Duodenal mucosa (tissue), 2 donors: ENCODE results near the gene SLC31A1.

ENCODE experiments used
- H3K27ac ChIP-seq: one replicate; pipeline ENCODE4 v1.7.0; 2013; ENCODE audit warnings: low read depth, low read length
- H3K27me3 ChIP-seq, 2 donors: one replicate each; pipeline ENCODE4 v1.7.0; 2013; ENCODE audit warnings: low read length in 2 of 2, control low read depth in 1 of 2; ENCODE audit not compliant: insufficient read depth in 2 of 2, control insufficient read depth in 1 of 2
- H3K36me3 ChIP-seq, 2 donors: one replicate each; pipeline ENCODE4 v1.7.0; 2013; ENCODE audit warnings: low read length in 2 of 2, control low read depth in 1 of 2; ENCODE audit not compliant: insufficient read depth in 2 of 2, control insufficient read depth in 1 of 2
- H3K4me1 ChIP-seq, 2 donors: one replicate each; pipeline ENCODE4 v1.7.0; 2013; ENCODE audit warnings: low read length in 2 of 2, control low read depth in 1 of 2; ENCODE audit not compliant: insufficient read depth in 2 of 2, control insufficient read depth in 1 of 2
- H3K4me3 ChIP-seq, 2 donors: one replicate each; pipeline ENCODE4 v1.7.0; 2013; ENCODE audit warnings: low read length in 2 of 2, low read depth in 1 of 2
- H3K9ac ChIP-seq, 2 donors: one replicate each; pipeline ENCODE4 v1.7.0; 2013; ENCODE audit warnings: low read length in 2 of 2, low read depth in 1 of 2
- H3K9me3 ChIP-seq, 2 donors: one replicate each; pipeline ENCODE4 v1.7.0; 2013; ENCODE audit warnings: low read length in 2 of 2, control low read depth in 1 of 2; ENCODE audit not compliant: control insufficient read depth in 1 of 2

Gene SLC31A1

DNA sequence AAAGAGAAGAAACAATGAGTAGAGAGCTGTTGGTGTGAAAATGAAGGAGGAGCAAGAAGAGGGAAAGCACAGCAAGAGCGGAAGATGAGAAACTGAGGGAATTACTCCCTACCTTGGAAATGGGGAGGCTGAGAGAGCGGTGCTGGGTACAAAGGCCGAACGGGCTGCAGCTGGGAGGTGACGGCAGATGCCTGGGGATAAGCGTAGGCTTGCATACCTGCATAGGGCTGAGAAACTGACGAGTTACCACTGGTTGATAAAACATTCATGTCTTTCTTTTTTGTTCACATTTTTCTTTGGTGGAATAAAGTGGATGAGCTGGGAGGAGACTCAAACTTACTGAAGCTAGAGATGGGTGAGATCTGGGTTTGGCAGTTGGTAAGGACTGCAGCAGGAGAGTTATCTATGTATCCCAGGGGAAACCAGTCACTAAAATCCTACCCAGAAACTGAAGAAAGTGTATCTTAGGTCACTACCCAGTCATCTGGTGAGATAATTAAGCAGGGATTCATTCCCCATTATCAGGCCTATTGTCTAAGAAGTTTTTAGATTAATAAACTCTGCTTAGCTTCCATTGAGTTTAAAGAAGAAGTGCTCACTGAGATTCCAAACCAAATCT lies 35.1 kb upstream of the SLC31A1 start:
- Histone ChIP-seq H3K36me3 (peaks cover 61 to 86% of the 10 kb centered on the region in 2 donors), H3K27me3 (no peaks in the 10 kb centered on the region), H3K4me1 (no peaks in the 10 kb centered on the region), H3K9ac (no peak overlapping the region), H3K27ac (no peak overlapping the region), H3K9me3 (no peaks in the 10 kb centered on the region), H3K4me3 (no peak overlapping the region)

DNA sequence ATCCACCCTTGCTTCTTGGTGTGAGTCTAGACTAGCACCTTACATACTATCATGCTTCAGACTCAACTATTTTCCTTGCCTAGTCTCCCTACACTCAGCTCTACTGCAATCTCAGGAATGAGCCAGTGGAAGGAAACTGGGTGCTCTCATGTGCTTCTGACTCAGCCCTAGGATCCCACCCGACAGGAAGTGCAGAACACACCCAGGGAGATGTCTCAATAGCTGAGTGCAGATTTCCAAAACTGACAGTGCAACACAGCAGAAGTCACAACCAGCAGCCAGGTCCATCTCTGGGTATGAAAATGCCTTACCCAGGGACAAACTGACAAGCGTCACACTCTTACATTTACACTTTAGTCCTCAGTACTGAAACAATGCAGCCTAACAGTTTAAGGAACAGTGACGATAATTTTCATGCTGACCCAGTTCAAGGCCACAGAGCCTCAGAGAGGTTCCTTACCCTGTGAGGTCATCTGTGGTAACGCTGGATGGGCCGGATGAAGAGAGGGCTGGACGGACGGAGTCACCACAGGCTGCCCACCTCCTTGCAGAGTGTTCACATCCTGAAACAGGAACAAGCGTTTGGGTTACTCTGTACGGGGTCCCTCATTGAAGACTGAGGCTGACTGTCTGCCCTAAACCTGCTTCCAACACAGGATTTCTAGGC lies 33.3 kb upstream of the SLC31A1 start:
- Histone ChIP-seq H3K9ac (no peak overlapping the region), H3K27ac (no peak overlapping the region), H3K27me3 (no peaks in the 10 kb centered on the region), H3K9me3 (no peaks in the 10 kb centered on the region), H3K36me3 (peaks cover 44 to 73% of the 10 kb centered on the region in 2 donors), H3K4me3 (no peak overlapping the region), H3K4me1 (no peaks in the 10 kb centered on the region)

DNA sequence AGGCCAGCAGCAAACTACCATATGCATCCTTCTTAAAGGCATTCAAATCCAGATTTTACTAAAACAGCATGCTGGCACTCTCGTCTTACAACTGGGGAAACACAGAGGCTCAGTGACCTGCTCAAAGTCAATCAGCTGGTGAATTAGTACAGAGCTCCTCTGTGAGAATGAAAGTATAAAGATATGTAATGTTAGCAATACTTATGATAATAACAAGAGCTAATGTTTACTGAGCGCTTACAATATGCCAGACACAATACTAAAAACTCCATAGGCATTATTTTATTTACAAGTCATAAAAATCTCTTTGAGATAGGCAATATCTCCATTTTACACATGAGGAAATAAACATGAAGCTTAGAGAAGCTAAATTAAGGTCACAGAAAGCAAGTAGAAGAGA lies 28.9 kb upstream of the SLC31A1 start:
- Histone ChIP-seq H3K4me1 (no peaks in the 10 kb centered on the region), H3K27ac (no peak overlapping the region), H3K27me3 (no peaks in the 10 kb centered on the region), H3K36me3 (peaks cover 25 to 53% of the 10 kb centered on the region in 2 donors), H3K9ac (no peak overlapping the region), H3K4me3 (no peak overlapping the region), H3K9me3 (no peaks in the 10 kb centered on the region)

DNA sequence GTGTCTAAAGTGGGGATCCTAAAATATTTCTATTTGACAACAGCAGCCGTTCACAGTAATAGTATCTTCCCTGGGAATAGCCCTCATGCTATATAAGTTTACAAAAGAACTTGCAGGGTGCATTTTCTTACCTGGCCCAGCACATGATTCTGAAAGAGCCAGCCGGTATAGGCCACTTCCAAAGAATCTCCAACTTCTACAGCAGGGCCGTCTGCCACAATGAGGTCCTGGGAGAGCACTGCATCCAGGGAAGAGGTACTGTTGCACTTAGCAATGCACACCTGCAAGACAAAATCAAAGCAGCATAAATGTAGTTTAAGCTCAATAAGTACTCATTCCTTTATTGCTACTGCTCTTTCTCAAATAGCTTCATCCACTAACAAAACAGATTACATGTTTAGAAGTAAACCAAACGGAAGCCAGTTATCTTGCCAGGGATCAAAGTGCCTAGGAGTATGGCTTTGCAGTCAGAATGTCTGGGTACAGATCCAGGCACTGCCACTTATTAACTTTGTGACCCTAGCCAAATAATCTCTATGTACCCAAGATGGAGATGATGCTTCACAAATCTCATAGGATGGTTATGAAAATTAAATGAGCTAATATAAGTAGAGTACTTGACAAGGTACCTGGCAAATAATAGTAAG lies 21.5 kb upstream of the SLC31A1 start:
- no peaks in the 10 kb centered on the region for H3K9me3 ChIP-seq
- no peak overlapping the region for H3K9ac ChIP-seq
- peaks cover 33 to 64% of the 10 kb centered on the region in 2 donors for H3K36me3 ChIP-seq
- H3K4me3 ChIP-seq: no peak overlapping the region
- no peaks in the 10 kb centered on the region for H3K4me1 ChIP-seq
- H3K27ac ChIP-seq: no peak overlapping the region
- no peaks in the 10 kb centered on the region for H3K27me3 ChIP-seq

DNA sequence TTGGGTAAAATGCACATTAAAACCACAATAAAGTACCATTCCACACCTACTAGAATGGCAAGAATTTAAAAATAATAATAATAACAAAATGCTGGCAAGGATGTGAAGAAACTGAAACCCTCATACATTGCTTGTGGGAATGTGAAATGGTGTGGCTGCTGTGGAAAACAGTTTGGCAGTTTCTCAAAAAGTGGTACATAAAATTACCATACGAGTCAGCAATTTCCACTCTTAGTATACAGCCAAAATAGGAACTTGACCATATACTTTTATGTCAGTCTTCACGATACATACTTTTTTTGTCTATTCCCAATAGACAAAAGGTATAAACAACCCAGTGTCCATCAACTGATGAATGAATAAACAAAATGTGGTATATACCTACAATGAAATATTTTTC lies 15.9 kb upstream of the SLC31A1 start:
- Histone ChIP-seq H3K9me3 (no peaks in the 10 kb centered on the region), H3K9ac (no peak overlapping the region), H3K27ac (no peak overlapping the region), H3K4me1 (no peaks in the 10 kb centered on the region), H3K4me3 (no peak overlapping the region), H3K36me3 (peaks cover 16 to 59% of the 10 kb centered on the region in 2 donors), H3K27me3 (no peaks in the 10 kb centered on the region)

DNA sequence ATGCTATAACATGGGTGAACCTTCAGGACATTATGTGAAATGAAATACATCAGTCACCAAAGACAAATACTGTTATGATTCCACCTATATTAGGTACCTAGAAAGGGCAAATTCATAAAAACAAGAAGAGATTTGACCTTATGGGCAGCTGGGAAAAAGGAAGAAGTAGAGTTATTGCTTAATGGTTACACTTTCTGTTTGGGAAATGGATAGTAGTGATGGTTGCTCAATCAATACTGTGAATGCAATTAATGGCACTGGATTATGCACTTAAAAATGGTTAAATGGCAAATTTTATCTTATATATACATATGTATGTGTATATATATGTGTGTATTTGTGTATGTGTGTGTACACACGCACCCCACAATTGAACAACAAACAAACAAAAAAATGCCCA lies 15.5 kb upstream of the SLC31A1 start:
- no peaks in the 10 kb centered on the region for H3K27me3 ChIP-seq
- H3K36me3 ChIP-seq: peaks cover 16 to 63% of the 10 kb centered on the region in 2 donors
- H3K9me3 ChIP-seq: no peaks in the 10 kb centered on the region
- H3K4me3 ChIP-seq: no peak overlapping the region
- no peak overlapping the region for H3K27ac ChIP-seq
- no peaks in the 10 kb centered on the region for H3K4me1 ChIP-seq
- H3K9ac ChIP-seq: no peak overlapping the region

DNA sequence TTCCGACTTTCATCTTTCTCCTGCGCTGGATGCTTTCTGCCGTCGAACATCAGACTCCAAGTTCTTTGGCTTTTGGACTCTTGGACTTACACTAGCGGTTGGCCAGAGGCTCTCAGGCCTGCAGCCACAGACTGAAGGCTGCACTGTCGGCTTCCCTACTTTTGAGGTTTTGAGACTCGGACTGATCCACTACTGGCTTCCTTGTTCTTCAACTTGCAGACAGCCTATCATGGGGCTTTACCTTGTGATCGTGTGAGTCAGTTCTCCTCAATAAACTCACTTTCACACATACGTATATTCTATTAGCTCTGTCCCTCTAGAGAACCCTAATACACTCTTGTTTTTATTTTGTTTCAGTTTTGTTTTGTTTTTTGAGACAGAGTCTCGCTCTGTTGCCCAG lies 10.5 kb upstream of the SLC31A1 start:
- Histone ChIP-seq H3K4me3 (no peak overlapping the region), H3K9ac (no peak overlapping the region), H3K27ac (no peak overlapping the region), H3K4me1 (peaks cover 7 to 9% of the 10 kb centered on the region in 2 donors), H3K36me3 (peaks cover 5 to 47% of the 10 kb centered on the region in 2 donors), H3K27me3 (no peaks in the 10 kb centered on the region), H3K9me3 (no peaks in the 10 kb centered on the region)

DNA sequence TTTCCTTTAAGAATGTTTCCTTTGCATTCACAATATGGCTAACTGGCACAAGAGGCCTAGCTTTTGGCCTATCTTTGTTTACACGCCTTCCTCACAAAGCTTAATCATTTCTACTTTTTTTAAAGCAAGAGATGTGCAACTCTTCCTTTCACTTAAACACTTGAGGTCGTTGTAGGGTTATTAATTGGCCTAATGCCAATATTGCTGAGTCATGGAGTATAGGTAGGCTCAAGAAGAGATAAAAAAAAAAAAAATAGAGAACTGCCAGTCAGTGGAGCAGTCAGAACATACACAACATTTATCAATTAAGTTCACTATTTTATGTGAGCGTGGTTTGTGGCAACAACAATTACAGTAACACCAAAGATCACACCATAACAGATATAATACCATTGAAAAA lies 6.2 kb upstream of the SLC31A1 start:
- Histone ChIP-seq H3K4me1 (peaks cover 28 to 30% of the 10 kb centered on the region in 2 donors), H3K27ac (no peak overlapping the region), H3K27me3 (no peaks in the 10 kb centered on the region), H3K9ac (no peak overlapping the region), H3K36me3 (peaks cover 0 to 12% of the 10 kb centered on the region in 2 donors), H3K4me3 (no peak overlapping the region), H3K9me3 (no peaks in the 10 kb centered on the region)

DNA sequence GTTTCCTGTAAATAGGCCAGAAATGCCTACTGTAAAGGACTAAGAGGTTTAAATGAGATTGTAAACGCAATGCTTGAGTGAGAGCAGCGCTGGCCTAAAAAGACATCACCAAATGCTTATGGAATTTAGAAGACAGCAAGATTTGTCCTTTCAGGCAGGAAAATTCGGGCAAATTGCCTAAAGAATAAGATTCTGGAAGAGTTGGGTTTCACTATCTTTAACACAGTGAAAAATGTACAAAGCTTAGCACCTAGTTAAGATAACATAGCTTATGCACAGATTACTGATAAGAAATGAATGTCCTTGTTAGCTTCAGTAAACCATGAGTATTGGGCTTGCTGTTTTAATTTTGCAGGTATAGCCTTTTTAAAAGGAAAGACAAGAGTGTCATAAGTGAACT lies 4.9 kb upstream of the SLC31A1 start:
- H3K9me3 ChIP-seq: no peaks in the 10 kb centered on the region
- H3K4me1 ChIP-seq: peaks cover 33 to 34% of the 10 kb centered on the region in 2 donors
- no peak overlapping the region for H3K27ac ChIP-seq
- no peak overlapping the region for H3K4me3 ChIP-seq
- H3K9ac ChIP-seq: no peak overlapping the region
- H3K27me3 ChIP-seq: no peaks in the 10 kb centered on the region
- peaks cover 0 to under 1% of the 10 kb centered on the region in 2 donors for H3K36me3 ChIP-seq

DNA sequence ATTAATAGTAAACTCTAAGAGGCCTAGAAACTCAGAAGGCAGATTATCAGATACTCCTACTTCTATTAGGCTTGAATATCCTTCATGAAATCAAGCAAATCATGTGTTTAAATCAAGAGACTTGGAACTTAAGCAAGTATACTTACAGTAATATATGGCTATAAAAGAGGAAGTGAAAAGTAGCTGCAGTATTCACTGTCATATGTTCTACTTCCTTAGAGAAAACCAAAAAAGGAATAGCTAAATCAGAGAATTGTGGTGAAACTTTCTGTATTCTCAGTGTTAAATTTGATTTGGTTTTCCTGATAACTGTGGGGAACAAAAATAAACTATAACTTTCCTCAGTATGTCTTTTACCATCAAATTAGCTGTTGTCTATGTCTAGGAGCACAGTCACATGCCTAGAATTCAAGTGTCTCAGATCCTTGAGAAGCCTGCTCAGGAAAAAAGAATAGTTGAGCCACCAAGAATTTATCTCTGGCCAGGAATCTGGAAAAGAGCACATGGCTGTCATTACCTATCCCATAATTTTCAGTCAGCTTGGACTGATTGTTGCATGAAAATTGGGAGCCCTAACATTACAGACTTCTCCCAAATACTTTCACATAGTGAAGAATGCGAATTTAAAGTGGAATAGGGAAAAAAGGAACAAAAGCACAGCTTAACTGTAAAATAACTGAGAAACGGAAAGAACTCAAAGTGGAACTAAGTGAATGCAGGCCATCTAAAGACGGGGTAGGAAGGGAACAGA lies 2.0 kb upstream of the SLC31A1 start:
- H3K9ac ChIP-seq: peak overlapping the region in 1 of 2 donors; percentile 80
- no peaks in the 10 kb centered on the region for H3K9me3 ChIP-seq
- peak overlapping the region; percentile 98 for H3K4me3 ChIP-seq
- no peak overlapping the region for H3K27ac ChIP-seq
- no peaks in the 10 kb centered on the region for H3K36me3 ChIP-seq
- no peaks in the 10 kb centered on the region for H3K27me3 ChIP-seq
- H3K4me1 ChIP-seq: peaks cover 48 to 51% of the 10 kb centered on the region in 2 donors
